OCI-M2 (cell line): ENCODE measurements around the gene CTDSP1.

Source experiments
- DNase-seq: peaks from one replicate; lab custom pipeline; 2025; ENCODE audit not compliant: unreplicated experiment; lab: John Stamatoyannopoulos, UW

CTDSP1 gene

GRCh38 chr2:218422403-218423086 is 22.9 kb downstream of the CTDSP1 start:
- DNase-seq, result no peak

DNA sequence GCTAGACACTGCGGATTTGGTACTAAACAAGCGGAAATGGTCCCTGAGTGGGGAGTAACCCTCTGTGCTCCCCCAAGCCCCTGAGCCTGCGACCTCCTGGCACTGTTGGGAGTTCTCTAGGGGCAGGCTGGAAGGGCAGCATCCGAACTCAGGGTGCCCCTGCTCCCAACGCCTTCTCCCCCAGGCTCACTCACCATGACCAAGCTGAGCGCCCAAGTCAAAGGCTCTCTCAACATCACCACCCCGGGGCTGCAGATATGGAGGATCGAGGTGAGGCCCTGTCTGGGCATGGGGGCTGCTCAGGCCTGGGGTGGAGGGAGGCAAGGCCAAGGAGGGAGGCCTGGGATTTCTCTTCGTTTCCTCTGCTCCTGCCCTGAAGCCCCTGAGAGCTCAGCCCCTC is 23.9 kb downstream of the CTDSP1 start:
- DNase-seq, result no peak

- DNase-seq, result no peak
Observed at GRCh38 chr2:218425531-218425930, 25.9 kb downstream of the CTDSP1 start.

GRCh38 chr2:218427741-218428140 is 28.1 kb downstream of the CTDSP1 start:
- DNase-seq, result no peak

DNA sequence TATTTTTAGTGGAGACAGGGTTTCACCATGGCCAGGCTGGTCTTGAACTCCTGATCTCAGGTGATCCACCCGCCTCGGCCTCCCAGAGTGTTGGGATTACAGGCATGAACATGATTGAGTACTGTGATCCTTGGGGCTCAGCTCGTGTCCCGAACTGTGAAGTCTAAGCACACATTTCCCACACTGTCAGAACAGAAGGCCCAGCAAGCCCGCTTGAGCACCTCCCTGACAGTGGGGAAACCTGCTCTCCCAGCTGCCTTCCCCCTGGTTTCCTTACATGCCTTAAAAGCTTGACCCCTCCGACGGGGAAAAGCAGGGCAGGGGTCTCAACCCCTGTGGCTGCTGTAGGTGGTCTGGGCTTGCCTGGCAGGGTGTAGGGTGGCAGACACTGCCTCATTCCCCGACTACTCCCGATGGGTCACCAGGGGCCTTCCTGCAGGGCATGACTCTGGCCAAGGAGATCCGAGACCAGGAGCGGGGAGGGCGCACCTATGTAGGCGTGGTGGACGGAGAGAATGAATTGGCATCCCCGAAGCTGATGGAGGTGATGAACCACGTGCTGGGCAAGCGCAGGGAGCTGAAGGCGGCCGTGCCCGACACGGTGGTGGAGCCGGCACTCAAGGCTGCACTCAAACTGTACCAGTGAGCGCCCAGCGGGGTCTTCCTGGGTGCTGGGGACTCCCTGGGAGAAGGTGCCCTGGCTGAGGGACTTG is 29.3 kb downstream of the CTDSP1 start:
- no peak for DNase-seq

DNA sequence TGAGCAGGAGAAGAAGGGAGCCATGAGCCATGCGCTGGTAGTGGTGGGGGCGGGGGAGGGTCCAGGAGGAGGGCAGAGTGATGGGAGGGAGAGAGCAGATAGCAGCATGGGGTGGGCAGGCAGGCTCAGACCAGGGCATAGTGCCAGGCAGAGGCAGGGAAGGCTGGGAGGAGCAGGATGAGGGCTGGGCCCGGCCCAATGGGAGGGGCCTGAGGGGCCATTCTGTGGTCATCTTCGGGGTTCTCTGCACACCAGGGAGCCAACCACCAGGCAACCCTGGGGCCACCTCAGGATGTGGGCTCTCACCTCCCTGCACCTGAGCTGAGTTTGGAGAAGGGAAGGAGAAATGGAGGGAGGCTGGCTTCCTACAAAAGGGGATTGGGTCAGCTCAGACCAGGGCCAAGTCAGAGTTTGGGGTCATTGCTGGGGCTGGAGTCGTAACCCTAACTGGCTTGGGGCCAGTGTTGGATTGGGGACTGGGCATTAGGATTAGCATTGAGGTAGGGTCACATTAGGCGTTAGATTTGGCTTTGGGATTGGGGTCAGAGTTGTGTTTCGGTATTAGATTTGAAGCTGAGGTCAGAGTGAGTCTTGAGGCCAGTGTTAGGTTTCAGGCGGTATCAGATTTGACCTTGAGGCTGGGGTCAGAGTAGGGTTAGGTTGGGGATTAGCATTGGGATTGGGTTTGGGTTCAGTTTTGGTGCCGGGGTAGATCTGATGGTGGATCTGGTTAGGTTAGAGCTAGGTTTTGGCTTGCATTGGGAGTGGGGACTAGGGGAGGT is 30.4 kb downstream of the CTDSP1 start:
- no peak for DNase-seq

- DNase-seq, result no peak
Observed at GRCh38 chr2:218430721-218431120, 31.1 kb downstream of the CTDSP1 start.

GRCh38 chr2:218431878-218432277 is 32.2 kb downstream of the CTDSP1 start:
- DNase-seq, result no peak

- DNase-seq, result no peak
Observed at GRCh38 chr2:218432676-218433365, 33.2 kb downstream of the CTDSP1 start.

- no peak for DNase-seq
Observed at GRCh38 chr2:218434456-218434855, 34.8 kb downstream of the CTDSP1 start.

DNA sequence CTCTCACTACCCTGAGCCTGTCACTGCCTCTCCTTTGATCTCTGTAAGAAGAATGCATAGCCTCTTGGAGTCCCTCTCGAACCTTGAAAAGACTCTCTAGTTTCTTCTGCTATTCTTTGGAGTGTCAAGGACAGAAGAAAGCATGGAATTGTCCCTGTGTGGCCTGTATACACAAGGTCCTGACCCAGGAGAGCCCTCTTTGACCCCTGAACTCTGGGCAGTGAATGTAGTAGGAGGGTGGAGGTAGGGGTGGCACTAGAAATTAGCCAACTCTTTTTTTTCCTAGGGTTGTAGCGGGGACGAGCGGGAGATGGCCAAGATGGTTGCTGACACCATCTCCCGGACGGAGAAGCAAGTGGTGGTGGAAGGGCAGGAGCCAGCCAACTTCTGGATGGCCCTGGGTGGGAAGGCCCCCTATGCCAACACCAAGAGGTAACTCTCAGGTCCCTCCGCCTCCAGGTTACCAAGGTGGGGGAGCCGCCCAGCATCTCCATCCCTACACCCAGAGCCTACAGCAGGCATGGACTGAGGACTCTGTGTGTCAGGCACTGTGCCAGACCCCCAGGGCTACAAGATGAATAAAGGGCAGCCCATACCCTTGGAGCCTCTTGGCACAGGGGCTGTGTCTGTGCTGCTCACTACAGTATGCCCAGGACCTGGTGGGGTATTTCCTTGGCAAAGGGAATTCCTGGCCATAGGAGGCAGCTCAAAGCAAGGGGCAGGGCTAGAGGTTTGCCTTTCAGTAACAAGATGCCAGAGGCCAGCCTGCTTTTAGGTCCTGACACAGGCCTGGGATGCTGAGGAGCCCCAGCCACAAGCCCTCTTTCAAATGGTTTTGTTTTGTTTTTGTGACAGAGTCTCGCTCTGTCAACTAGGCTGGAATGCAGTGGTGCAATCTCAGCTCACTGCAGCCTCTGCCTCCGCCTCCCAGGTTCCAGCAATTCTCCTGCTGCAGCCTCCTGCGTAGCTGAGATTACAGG is 35.6 kb downstream of the CTDSP1 start:
- DNase-seq, result no peak

DNA sequence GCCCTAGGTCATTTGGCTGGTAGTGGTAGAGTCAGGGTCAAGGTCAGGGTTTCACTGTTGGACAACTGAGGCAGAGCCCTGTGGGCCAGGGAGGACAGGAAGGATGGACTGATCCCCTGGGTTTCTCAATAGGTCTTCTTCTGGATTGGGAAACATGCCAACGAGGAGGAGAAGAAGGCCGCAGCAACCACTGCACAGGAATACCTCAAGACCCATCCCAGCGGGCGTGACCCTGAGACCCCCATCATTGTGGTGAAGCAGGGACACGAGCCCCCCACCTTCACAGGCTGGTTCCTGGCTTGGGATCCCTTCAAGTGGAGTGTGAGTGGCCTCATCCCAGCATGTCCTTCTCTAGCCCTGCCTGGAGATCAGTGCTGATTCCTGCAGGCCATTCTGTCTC is 37.3 kb downstream of the CTDSP1 start:
- DNase-seq, result no peak

GRCh38 chr2:218437969-218438368 is 38.3 kb downstream of the CTDSP1 start:
- no peak for DNase-seq

DNA sequence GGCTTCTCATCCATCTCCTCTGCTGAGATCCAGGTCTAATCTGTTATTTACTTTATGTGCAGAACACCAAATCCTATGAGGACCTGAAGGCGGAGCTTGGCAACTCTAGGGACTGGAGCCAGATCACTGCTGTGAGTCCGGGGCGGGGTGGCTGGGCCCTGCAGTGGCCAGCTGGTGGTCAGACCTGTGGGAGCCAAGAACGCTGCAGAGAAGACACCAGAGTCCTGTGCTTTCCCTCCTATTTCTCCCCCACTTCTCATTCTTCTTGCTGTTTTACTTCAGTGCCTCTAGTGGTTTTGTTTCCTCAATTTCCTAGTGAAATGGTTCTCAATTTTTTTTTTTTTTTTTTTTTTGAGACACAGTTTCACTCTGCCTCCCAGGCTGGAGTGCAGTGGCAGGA is 38.9 kb downstream of the CTDSP1 start:
- DNase-seq, result no peak

DNA sequence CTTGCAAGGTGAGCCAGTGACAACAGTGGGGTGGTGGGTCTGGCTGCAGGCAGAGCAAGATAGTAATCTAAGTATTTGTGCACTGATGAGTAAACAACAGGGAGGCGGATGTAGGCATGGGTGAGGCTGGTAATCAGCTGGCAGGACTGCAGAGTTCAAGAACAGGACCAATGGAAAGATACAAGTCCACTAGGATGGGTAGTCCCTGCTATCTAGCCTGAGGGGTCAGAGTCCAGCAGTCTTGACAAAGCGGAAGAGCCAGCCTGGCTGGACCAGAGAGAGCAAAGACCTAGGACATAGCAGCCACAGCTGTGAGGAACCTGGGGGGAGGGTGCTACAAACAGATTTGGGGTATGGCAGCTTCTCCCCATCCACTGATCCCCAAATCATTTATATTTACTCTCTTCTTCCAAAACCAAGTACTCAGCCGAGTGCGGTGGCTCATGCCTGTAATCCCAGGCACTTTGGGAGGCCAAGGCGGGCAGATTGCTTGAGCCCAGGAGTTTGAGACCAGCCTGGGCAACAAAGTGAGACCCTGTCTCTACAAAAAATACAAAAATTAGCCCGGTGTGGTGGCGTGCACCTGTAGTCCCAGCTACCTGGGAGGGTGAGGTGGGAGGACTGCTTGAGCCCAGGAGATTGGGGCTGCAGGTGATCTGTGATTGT is 45.2 kb downstream of the CTDSP1 start:
- no peak for DNase-seq

DNA sequence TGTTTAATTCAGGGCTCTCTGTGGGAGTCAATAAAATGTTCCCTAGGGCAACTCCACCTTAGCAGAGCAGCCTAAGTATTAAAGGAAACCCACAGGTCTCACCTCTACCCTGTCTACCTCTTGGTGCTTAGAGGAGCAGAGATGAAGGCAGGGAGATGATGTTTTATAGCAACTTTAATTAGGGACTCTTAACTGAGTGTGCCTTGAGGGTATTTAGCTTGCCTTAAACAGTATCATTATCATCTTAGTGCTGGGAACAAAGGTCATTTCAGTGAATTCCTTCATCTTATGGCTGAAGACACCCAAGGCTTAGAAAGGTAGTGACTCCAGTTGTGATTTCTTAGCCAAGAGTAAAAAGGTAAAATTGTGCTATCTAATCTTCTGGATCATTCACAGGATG is 45.9 kb downstream of the CTDSP1 start:
- no peak for DNase-seq

DNA sequence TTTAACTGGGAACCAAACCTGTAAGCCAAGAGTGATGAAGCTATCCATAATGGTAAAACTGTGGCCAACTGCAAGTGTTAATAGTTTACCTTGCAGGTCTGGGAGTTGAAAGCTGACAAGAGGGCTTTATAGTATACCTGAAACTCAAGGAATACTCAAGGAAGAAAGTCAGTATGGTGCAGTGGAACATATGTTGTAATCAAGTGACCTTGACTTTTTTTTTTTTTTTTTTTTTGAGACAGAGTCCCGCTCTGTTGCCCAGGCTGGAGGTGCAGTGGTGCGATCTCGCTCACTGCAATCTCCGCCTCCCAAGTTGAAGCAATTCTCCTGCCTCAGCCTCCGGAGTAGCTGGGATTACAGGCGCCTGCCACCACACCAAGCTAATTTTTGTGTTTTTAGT is 46.9 kb downstream of the CTDSP1 start:
- DNase-seq, result no peak

- DNase-seq, result no peak
Observed at GRCh38 chr2:218447072-218447471, 47.4 kb downstream of the CTDSP1 start.

GRCh38 chr2:218448934-218449333 is 49.3 kb downstream of the CTDSP1 start:
- no peak for DNase-seq

GRCh38 chr2:218452079-218452478 is 52.4 kb downstream of the CTDSP1 start:
- DNase-seq, result no peak
